Pancreas (tissue), 10 donors: ENCODE measurements around the gene KCNH1. TPM values are rescaled to one million over a fixed set of nuclear protein-coding genes. Genes with fewer than 3 reads are reported as not detected.

ENCODE experiments used
- ATAC-seq, 4 donors: fragments of 200-7000 bp; cut with Tn5 transposase; one replicate each; pipeline versions ENCODE4 v1.8.0 to v1.9.1; 2020; ENCODE audit warnings: mild to moderate bottlenecking in 4 of 4, moderate library complexity in 4 of 4
- DNase-seq, 6 donors: peaks; one replicate each; pipeline ENCODE4 v3.0.0-alpha.2; 2020
- FAIRE-seq: peaks from 2 replicates; lab custom pipeline; 2012; peaks lifted over from hg19 to GRCh38; lab: Jason Lieb, UNC
- H3K27ac ChIP-seq, 4 donors: fragments of 200-600 bp; sonication (generic); 1 replicate in 3 of 4; 2 replicates in 1 of 4; pipeline versions ENCODE4 v1.5.0 to v1.8.0; 2020
- H3K27me3 ChIP-seq, 4 donors: fragments of 200-600 bp; one replicate each; pipeline ENCODE4 v1.8.0; 2021
- H3K36me3 ChIP-seq, 3 donors: fragments of 200-600 bp; sonication (generic) in 1 of 3; one replicate each; pipeline versions ENCODE4 v1.5.0 to v1.8.0; 2020 to 2021
- H3K4me1 ChIP-seq, 3 donors: fragments of 200-600 bp; one replicate each; pipeline ENCODE4 v1.8.0; 2021
- H3K4me3 ChIP-seq, 4 donors: fragments of 200-600 bp; sonication (generic) in 2 of 4; one replicate each; pipeline versions ENCODE4 v1.5.0 to v1.8.0; 2020 to 2021
- H3K9me3 ChIP-seq, 4 donors: fragments of 200-600 bp; one replicate each; pipeline ENCODE4 v1.8.0; 2021
- CTCF ChIP-seq, 4 donors: fragments of 200-600 bp; sonication (generic) in 3 of 4; IDR thresholded peaks; one replicate each; pipeline versions ENCODE4 v1.5.0 to v1.8.0; 2021; ENCODE audit warnings: antibody characterized with exemption in 4 of 4
- WGBS, 2 donors: extraction: QIAGEN DNeasy Blood & Tissue Kit; methylation state at CpG; one replicate each; pipeline ENCODE4 v1.1.7; 2013; 5-methylcytosine and 5-hydroxymethylcytosine counted together
- intact Hi-C, 3 donors: fragments of 100-400 bp; cut with DNase I; formaldehyde crosslinking; loops; one replicate each; pipeline versions ENCODE4 v1.11.1 to v1.14.2; 2022
- polyA plus RNA-seq, 2 donors: library from polyadenylated mRNA; stranded (reverse); fragments of 200-250 nt; gene quantifications; one replicate each; pipeline ENCODE4 v1.2.3, GENCODE V29; 2013
- total RNA-seq, 6 donors: library from RNA; stranded (reverse); fragmentation: NEBNext Ultra II Directional in 4 of 6; extraction: Animal tissue kit (Norgen Biotek cat#: 25700) in 4 of 6; gene quantifications; one replicate each; pipeline versions ENCODE4 v1.2.1 to v1.2.4, GENCODE V29; 2021 to 2023
- donor health status: healthy with polysubstance abuse.
- donor health status: DM: no; HTN: no; CAD: no; lungs with moderate emphysema.
- donor health status: DM: no; HTN: no; CAD: no.
- donor health status: control.
- donor health status: control.
- donor health status: Bipolar disorder and iron deficiency.
- donor health status: DM: yes; HTN: yes; CAD: no.
- donor health status: DM: no; HTN: no; CAD: no.
- donor health status: DM: no; HTN: no; CAD: no.
- donor health status: DM: yes; HTN: yes; CAD: no.

KCNH1 gene
- total and polyA plus RNA-seq, 8 donors: 0.24 to 0.61 (median 0.36) TPM

- Histone ChIP-seq H3K4me3 (no peak overlapping the region), H3K27ac (no peak overlapping the region), H3K4me1 (no peaks in the 10 kb centered on the region), H3K36me3 (no peaks in the 10 kb centered on the region), H3K9me3 (no peaks in the 10 kb centered on the region), H3K27me3 (no peaks in the 10 kb centered on the region)
- no peak for ATAC-seq
- DNase-seq: no peak
- no peak for FAIRE-seq
- intact Hi-C loops: no loop called here
- WGBS, 2 donors: 67% methylated on average over 1 of the region's 1 CpG
- no peak for TF ChIP-seq CTCF (IDR thresholded peaks at IDR 0.05)
Measured at GRCh38 chr1:210695026-210695425, 438.9 kb downstream of the KCNH1 start.

GRCh38 chr1:210692796-210693195, 441.2 kb downstream of the KCNH1 start:
- DNase-seq (no peak), ATAC-seq (no peak), FAIRE-seq (no peak)
- TF ChIP-seq CTCF (IDR thresholded peaks at IDR 0.05): no peak
- Histone ChIP-seq H3K27ac (no peak overlapping the region), H3K9me3 (no peaks in the 10 kb centered on the region), H3K4me1 (no peaks in the 10 kb centered on the region), H3K4me3 (no peak overlapping the region), H3K27me3 (no peaks in the 10 kb centered on the region), H3K36me3 (no peaks in the 10 kb centered on the region)
- intact Hi-C loops: no loop called here
- WGBS, 2 donors: 73 to 75% methylated on average over 7 of the region's 7 CpGs

GRCh38 chr1:210691039-210691610, 442.8 kb downstream of the KCNH1 start:
- WGBS, 2 donors: 80 to 82% methylated on average over 6 of the region's 6 CpGs
- DNase-seq (no peak), FAIRE-seq (no peak), ATAC-seq (no peak)
- H3K4me3 ChIP-seq: no peak overlapping the region
- no peaks in the 10 kb centered on the region for H3K27me3 ChIP-seq
- H3K36me3 ChIP-seq: no peaks in the 10 kb centered on the region
- TF ChIP-seq CTCF (IDR thresholded peaks at IDR 0.05): no peak
- no peak overlapping the region for H3K27ac ChIP-seq
- no peaks in the 10 kb centered on the region for H3K9me3 ChIP-seq
- no peaks in the 10 kb centered on the region for H3K4me1 ChIP-seq
- intact Hi-C loops: no loop called here

- WGBS, 2 donors: 85 to 89% methylated on average over 5 of the region's 5 CpGs
- TF ChIP-seq CTCF (IDR thresholded peaks at IDR 0.05): no peak
- H3K27me3 ChIP-seq: no peaks in the 10 kb centered on the region
- no peak overlapping the region for H3K4me3 ChIP-seq
- H3K4me1 ChIP-seq: no peaks in the 10 kb centered on the region
- no peaks in the 10 kb centered on the region for H3K36me3 ChIP-seq
- no peaks in the 10 kb centered on the region for H3K9me3 ChIP-seq
- no peak overlapping the region for H3K27ac ChIP-seq
- no peak for DNase-seq
- intact Hi-C loops: no loop called here
- no peak for ATAC-seq
- FAIRE-seq: no peak
Measured at GRCh38 chr1:210690236-210690635, 443.7 kb downstream of the KCNH1 start.

- Histone ChIP-seq H3K4me3 (no peak overlapping the region), H3K4me1 (no peaks in the 10 kb centered on the region), H3K27me3 (no peaks in the 10 kb centered on the region), H3K9me3 (no peaks in the 10 kb centered on the region), H3K36me3 (no peaks in the 10 kb centered on the region), H3K27ac (no peak overlapping the region)
- ATAC-seq: no peak
- no peak for DNase-seq
- intact Hi-C loops: no loop called here
- FAIRE-seq: no peak
- 79 to 83% methylated on average over 3 of the region's 3 CpGs for WGBS, 2 donors
- no peak for TF ChIP-seq CTCF (IDR thresholded peaks at IDR 0.05)
Measured at GRCh38 chr1:210689826-210690225, 444.1 kb downstream of the KCNH1 start.
